Measurements from ENCODE around the gene AGAP1. TPM values are rescaled to one million over a fixed set of nuclear protein-coding genes. Genes with fewer than 3 reads are reported as not detected.

The AGAP1 gene
- polyA plus RNA-seq, 2 of the 4 experiments (the other 2 are of a cell fraction) = 20.2 to 21.9 TPM

GRCh38 chr2:235658351-235659174 lies 164.7 kb downstream of the AGAP1 start (continued):
- no peak for TF ChIP-seq PHF8 (IDR thresholded peaks at IDR 0.05; ENCODE audit: borderline replicate concordance, low read depth)

- ATAC-seq (no peak), FAIRE-seq (no peak), DNase-seq (ENCODE audit: low read depth in 1 of 2, low spot score in 1 of 2) (no peak)
- ChIA-PET POLR2A (no interaction called here), CTCF (interaction anchor here (1.0 to 1.5 kb wide), 3 partner anchors 11 to 87 kb away, joined by 3 read pairs; no protein-coding TSS in a partner anchor)
- TF ChIP-seq JUNB (IDR thresholded peaks at IDR 0.05) (no peak), TFCP2L1 (CRISPR knock-in tag; IDR thresholded peaks at IDR 0.05) (no peak), BCL3 (IDR thresholded peaks at IDR 0.05) (no peak), MAX (IDR thresholded peaks at IDR 0.05) (no peak), CHD4 (IDR thresholded peaks at IDR 0.05; ENCODE audit: borderline replicate concordance) (no peak), FOSB (CRISPR knock-in tag; IDR thresholded peaks at IDR 0.05) (no peak), EHF (CRISPR knock-in tag; IDR thresholded peaks at IDR 0.05) (no peak), RAD21 (conservative IDR thresholded peaks at IDR 0.05 in 1 of 2, IDR thresholded peaks at IDR 0.05 in 1 of 2) (no peak), SREBF2 (IDR thresholded peaks at IDR 0.05) (no peak), KDM5A (IDR thresholded peaks at IDR 0.05) (no peak), FOXS1 (CRISPR knock-in tag; IDR thresholded peaks at IDR 0.05) (no peak), SMC3 (IDR thresholded peaks at IDR 0.05) (no peak)
- TF ChIP-seq, protein P1, sequence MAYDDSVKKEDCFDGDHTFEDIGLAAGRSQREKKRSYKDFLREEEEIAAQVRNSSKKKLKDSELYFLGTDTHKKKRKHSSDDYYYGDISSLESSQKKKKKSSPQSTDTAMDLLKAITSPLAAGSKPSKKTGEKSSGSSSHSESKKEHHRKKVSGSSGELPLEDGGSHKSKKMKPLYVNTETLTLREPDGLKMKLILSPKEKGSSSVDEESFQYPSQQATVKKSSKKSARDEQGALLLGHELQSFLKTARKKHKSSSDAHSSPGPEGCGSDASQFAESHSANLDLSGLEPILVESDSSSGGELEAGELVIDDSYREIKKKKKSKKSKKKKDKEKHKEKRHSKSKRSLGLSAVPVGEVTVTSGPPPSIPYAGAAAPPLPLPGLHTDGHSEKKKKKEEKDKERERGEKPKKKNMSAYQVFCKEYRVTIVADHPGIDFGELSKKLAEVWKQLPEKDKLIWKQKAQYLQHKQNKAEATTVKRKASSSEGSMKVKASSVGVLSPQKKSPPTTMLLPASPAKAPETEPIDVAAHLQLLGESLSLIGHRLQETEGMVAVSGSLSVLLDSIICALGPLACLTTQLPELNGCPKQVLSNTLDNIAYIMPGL (CRISPR knock-in tag; IDR thresholded peaks at IDR 0.05; ENCODE audit: borderline replicate concordance) = no peak
- TF ChIP-seq, protein P2, sequence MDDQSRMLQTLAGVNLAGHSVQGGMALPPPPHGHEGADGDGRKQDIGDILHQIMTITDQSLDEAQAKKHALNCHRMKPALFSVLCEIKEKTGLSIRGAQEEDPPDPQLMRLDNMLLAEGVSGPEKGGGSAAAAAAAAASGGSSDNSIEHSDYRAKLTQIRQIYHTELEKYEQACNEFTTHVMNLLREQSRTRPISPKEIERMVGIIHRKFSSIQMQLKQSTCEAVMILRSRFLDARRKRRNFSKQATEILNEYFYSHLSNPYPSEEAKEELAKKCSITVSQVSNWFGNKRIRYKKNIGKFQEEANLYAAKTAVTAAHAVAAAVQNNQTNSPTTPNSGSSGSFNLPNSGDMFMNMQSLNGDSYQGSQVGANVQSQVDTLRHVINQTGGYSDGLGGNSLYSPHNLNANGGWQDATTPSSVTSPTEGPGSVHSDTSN (IDR thresholded peaks at IDR 0.05) = no peak
- TF ChIP-seq, protein P3, sequence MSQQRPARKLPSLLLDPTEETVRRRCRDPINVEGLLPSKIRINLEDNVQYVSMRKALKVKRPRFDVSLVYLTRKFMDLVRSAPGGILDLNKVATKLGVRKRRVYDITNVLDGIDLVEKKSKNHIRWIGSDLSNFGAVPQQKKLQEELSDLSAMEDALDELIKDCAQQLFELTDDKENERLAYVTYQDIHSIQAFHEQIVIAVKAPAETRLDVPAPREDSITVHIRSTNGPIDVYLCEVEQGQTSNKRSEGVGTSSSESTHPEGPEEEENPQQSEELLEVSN (IDR thresholded peaks at IDR 0.05; ENCODE audit: borderline replicate concordance, low read depth) = no peak
- no peak overlapping the region for H3K4me2 ChIP-seq
- 95% methylated on average over 6 of the region's 7 CpGs for WGBS (ENCODE audit: missing lambda C conversion rate)
- no peak overlapping the region for H3K4me3 ChIP-seq
- no peaks in the 10 kb centered on the region for H3K9me3 ChIP-seq
- no peak overlapping the region for H3K27ac ChIP-seq
- H3K4me1 ChIP-seq = no peaks in the 10 kb centered on the region
These were observed 166.0 kb downstream of the AGAP1 start for GRCh38 chr2:235659767-235660322.

- Histone ChIP-seq H3K27ac (no peak overlapping the region), H3K9me3 (no peaks in the 10 kb centered on the region), H3K4me2 (no peak overlapping the region), H3K4me1 (peaks cover 4% of the 10 kb centered on the region), H3K4me3 (no peak overlapping the region)
- FAIRE-seq (no peak), ATAC-seq (no peak), DNase-seq (ENCODE audit: low read depth in 1 of 2, low spot score in 1 of 2) (no peak)
- POLR2A ChIA-PET = no interaction called here
- TF ChIP-seq MYC (IDR thresholded peaks at IDR 0.05; ENCODE audit: borderline replicate concordance, low read length) (no peak), HOXA7 (CRISPR knock-in tag; IDR thresholded peaks at IDR 0.05) (no peak), BHLHE40 (IDR thresholded peaks at IDR 0.05; ENCODE audit: low read depth, low read length) (no peak), KDM1A (IDR thresholded peaks at IDR 0.05; ENCODE audit: low read depth) (no peak), ATOH8 (CRISPR knock-in tag; IDR thresholded peaks at IDR 0.05; ENCODE audit: low read depth) (no peak), RNF2 (IDR thresholded peaks at IDR 0.05; ENCODE audit: borderline replicate concordance, low read depth) (no peak), NFE2L2 (conservative IDR thresholded peaks at IDR 0.05; ENCODE audit: low read length) (no peak), SREBF2 (IDR thresholded peaks at IDR 0.05) (no peak), ZC3H11A (IDR thresholded peaks at IDR 0.05) (no peak), HOXB13 (CRISPR knock-in tag; IDR thresholded peaks at IDR 0.05; ENCODE audit: low read depth) (no peak)
- TF ChIP-seq, protein P3 (IDR thresholded peaks at IDR 0.05; ENCODE audit: borderline replicate concordance, low read depth) = no peak
- CTCF ChIA-PET = interaction anchor here (1.2 to 1.5 kb wide), 2 partner anchors 10 to 12 kb away, joined by 3 read pairs; no protein-coding TSS in a partner anchor
- WGBS (ENCODE audit: missing lambda C conversion rate) = 93% methylated on average over 9 of the region's 9 CpGs
These were observed 166.7 kb downstream of the AGAP1 start for GRCh38 chr2:235660484-235661082.

Data from A549 (cell line).